Smooth muscle cell (in vitro differentiated cells): ENCODE measurements around the gene CDCA8. TPM values are rescaled to one million over a fixed set of nuclear protein-coding genes. Genes with fewer than 3 reads are reported as not detected.

ENCODE experiments used
- DNase-seq: peaks from one replicate; lab custom pipeline; 2025; ENCODE audit not compliant: unreplicated experiment; lab: John Stamatoyannopoulos, UW
- H2AFZ ChIP-seq: fragments of 200-600 bp; sonication (generic); 2 replicates; pipeline ENCODE4 v1.6.0; 2016; ENCODE audit warnings: antibody characterized with exemption, low read depth, mild to moderate bottlenecking
- H3F3A ChIP-seq: fragments of 200-600 bp; sonication (generic); 2 replicates; pipeline ENCODE4 v1.6.0; 2017; ENCODE audit warnings: antibody characterized with exemption, low read depth
- H3K27ac ChIP-seq: fragments of 200-600 bp; sonication (generic); 2 replicates; pipeline ENCODE4 v1.5.1; 2016; ENCODE audit warnings: low read depth, mild to moderate bottlenecking
- H3K27me3 ChIP-seq: fragments of 200-600 bp; sonication (generic); 2 replicates; pipeline ENCODE4 v1.6.1; 2016; ENCODE audit warnings: low read depth, mild to moderate bottlenecking
- H3K36me3 ChIP-seq: fragments of 200-600 bp; sonication (generic); 2 replicates; pipeline ENCODE4 v1.5.1; 2016; ENCODE audit warnings: low read depth
- H3K4me1 ChIP-seq: fragments of 200-600 bp; sonication (generic); 2 replicates; pipeline ENCODE4 v1.5.1; 2016; ENCODE audit warnings: low read depth
- H3K4me2 ChIP-seq: fragments of 200-600 bp; sonication (generic); 2 replicates; pipeline ENCODE4 v1.6.0; 2016; ENCODE audit warnings: mild to moderate bottlenecking
- H3K4me3 ChIP-seq: fragments of 200-600 bp; sonication (generic); 2 replicates; pipeline ENCODE4 v1.5.1; 2016; ENCODE audit warnings: mild to moderate bottlenecking
- H3K79me2 ChIP-seq: fragments of 200-600 bp; sonication (generic); 2 replicates; pipeline ENCODE4 v1.6.0; 2016; ENCODE audit warnings: low read depth, mild to moderate bottlenecking
- H3K9ac ChIP-seq: fragments of 200-600 bp; sonication (generic); 2 replicates; pipeline ENCODE4 v1.6.0; 2016; ENCODE audit warnings: low read depth
- H3K9me3 ChIP-seq: fragments of 200-600 bp; sonication (generic); replicated peaks from 2 replicates; pipeline ENCODE4 v1.5.1; 2016; ENCODE audit warnings: low read depth
- H4K20me1 ChIP-seq: fragments of 200-600 bp; sonication (generic); 2 replicates; pipeline ENCODE4 v1.6.0; 2016; ENCODE audit warnings: low read depth
- WGBS: methylation state at CpG from one replicate; pipeline ENCODE4 v1.1.7; 2016; ENCODE audit warnings: low lambda C conversion rate; 5-methylcytosine and 5-hydroxymethylcytosine counted together
- polyA plus RNA-seq: library from polyadenylated mRNA; unstranded; fragments of >200 nt; fragmentation: Nextera tagmentation; extraction: Ambion mirVana; gene quantifications from 2 replicates; pipeline ENCODE4 v1.2.1, GENCODE V29; 2016
- total RNA-seq: library from RNA; depleted of rRNA; stranded (reverse); fragments of >200 nt; gene quantifications from 2 replicates; pipeline ENCODE4 v1.2.3, GENCODE V29; 2014
- TF ChIP-seq, protein P1 (sequence below): fragments of 200-600 bp; sonication (generic); IDR thresholded peaks from 2 replicates; pipeline ENCODE4 v1.5.1; 2017; ENCODE audit warnings: borderline replicate concordance, mild to moderate bottlenecking, antibody characterized with exemption; ENCODE audit not compliant: insufficient read depth, poor library complexity, severe bottlenecking

Gene CDCA8
- total and polyA plus RNA-seq, 2 experiments from 2014 or later: 2.4 to 12.4 TPM

DNA sequence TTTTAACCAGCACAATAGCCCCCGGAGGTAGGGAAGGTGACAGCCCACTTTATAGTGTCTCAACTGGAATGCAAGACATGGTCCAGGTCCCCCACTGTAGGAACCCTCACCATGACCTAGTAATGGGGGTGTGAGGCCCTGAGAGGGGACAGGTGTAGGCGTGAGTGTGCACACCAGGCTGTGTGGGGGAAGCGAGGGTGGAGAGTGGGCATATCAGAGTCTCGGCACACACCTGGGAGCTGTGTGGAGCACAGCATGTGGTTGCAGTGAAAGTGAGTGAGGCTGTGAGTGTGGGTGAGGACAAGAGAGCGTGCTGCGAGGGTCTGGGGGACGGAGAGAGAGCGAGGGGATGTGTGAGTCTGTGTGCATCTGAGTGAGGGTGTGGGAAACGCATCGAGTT lies 40.5 kb upstream of the CDCA8 start:
- Histone ChIP-seq H3K27ac (no peak overlapping the region), H3K79me2 (no peaks in the 10 kb centered on the region), H3K27me3 (no peaks in the 10 kb centered on the region), H3K36me3 (no peaks in the 10 kb centered on the region), H2AFZ (no peak overlapping the region), H4K20me1 (no peaks in the 10 kb centered on the region), H3K4me3 (no peak overlapping the region), H3K4me2 (no peak overlapping the region), H3K9ac (no peak overlapping the region), H3F3A (no peaks in the 10 kb centered on the region), H3K4me1 (no peaks in the 10 kb centered on the region), H3K9me3 (no peaks in the 10 kb centered on the region)
- no peak for DNase-seq
- TF ChIP-seq, protein P1, sequence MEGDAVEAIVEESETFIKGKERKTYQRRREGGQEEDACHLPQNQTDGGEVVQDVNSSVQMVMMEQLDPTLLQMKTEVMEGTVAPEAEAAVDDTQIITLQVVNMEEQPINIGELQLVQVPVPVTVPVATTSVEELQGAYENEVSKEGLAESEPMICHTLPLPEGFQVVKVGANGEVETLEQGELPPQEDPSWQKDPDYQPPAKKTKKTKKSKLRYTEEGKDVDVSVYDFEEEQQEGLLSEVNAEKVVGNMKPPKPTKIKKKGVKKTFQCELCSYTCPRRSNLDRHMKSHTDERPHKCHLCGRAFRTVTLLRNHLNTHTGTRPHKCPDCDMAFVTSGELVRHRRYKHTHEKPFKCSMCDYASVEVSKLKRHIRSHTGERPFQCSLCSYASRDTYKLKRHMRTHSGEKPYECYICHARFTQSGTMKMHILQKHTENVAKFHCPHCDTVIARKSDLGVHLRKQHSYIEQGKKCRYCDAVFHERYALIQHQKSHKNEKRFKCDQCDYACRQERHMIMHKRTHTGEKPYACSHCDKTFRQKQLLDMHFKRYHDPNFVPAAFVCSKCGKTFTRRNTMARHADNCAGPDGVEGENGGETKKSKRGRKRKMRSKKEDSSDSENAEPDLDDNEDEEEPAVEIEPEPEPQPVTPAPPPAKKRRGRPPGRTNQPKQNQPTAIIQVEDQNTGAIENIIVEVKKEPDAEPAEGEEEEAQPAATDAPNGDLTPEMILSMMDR: no peak
- WGBS: 90% methylated on average over 10 of the region's 10 CpGs

DNA sequence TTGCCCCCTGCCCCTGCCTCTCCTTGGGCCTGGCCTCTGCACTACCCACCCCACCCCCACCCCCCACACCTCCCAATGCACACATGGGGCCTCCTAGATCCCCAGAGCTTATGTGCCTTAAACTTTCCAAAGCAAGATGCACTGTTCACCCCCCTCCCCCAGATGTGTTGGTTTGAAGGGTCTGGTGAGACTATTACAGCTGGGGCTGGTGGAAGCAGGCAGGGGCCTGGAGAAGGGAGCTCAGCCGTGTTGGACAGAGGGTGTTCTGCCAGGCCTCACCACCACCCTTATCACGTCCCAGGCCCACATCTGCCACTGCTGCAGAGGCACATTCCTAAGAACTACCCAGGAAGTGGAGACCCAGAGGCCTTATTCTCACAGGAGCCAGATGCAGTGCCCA lies 39.3 kb upstream of the CDCA8 start:
- WGBS: 31% methylated on average over 2 of the region's 2 CpGs
- no peak for DNase-seq
- Histone ChIP-seq H3K9me3 (no peaks in the 10 kb centered on the region), H3K4me3 (no peak overlapping the region), H3K27ac (no peak overlapping the region), H3F3A (no peaks in the 10 kb centered on the region), H3K36me3 (no peaks in the 10 kb centered on the region), H2AFZ (no peak overlapping the region), H3K79me2 (no peaks in the 10 kb centered on the region), H3K4me2 (no peak overlapping the region), H3K4me1 (no peaks in the 10 kb centered on the region), H3K27me3 (no peaks in the 10 kb centered on the region), H4K20me1 (no peaks in the 10 kb centered on the region), H3K9ac (no peak overlapping the region)
- TF ChIP-seq, protein P1: no peak

DNA sequence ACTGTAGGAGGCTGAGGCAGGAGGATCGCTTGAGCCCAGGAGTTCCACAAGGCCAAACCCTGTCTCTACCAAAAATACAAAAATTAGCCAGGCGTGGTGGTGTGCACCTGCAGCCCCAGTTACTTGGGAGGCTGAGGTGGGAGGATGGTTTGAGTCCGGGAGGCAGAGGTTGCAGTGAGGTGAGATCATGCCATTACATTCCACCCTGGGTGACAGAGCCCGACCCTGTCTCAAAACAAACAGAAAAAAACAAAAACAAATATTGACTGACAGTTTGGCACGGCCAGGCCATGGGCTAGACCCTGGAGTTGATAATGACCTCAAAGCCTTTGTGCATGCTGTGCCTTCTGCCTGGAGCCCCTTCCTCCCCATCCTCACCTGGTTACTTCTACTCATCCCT lies 38.4 kb upstream of the CDCA8 start:
- Histone ChIP-seq H3K9me3 (no peaks in the 10 kb centered on the region), H3K4me1 (no peaks in the 10 kb centered on the region), H4K20me1 (no peaks in the 10 kb centered on the region), H2AFZ (no peak overlapping the region), H3F3A (no peaks in the 10 kb centered on the region), H3K36me3 (no peaks in the 10 kb centered on the region), H3K9ac (no peak overlapping the region), H3K4me2 (no peak overlapping the region), H3K79me2 (no peaks in the 10 kb centered on the region), H3K27me3 (no peaks in the 10 kb centered on the region), H3K27ac (no peak overlapping the region), H3K4me3 (no peak overlapping the region)
- TF ChIP-seq, protein P1: no peak
- WGBS: 77% methylated on average over 5 of the region's 5 CpGs
- no peak for DNase-seq

DNA sequence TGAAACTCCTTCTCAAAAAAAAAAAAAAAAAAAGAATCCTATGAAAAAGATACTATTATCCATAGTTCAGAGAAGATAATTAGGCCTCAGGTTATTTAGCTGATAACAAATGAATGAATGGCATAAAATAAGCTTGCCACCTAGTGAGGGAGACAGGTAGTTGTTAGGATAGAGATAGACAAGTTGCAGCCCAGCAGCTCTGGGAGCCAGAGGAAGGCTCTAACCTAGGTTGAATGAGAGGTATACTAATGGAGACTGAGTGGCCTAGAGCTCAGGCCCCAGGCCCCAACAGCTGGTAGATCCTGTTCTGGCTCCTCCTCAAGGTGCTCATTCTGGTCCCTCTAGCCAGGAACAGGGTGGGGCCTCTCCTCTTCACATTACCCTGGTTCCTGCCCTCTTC lies 37.0 kb upstream of the CDCA8 start:
- H3K27ac ChIP-seq: no peak overlapping the region
- no peak overlapping the region for H3K9ac ChIP-seq
- H3K36me3 ChIP-seq: no peaks in the 10 kb centered on the region
- no peak for DNase-seq
- H3K4me2 ChIP-seq: no peak overlapping the region
- no peaks in the 10 kb centered on the region for H3F3A ChIP-seq
- TF ChIP-seq, protein P1: no peak
- H2AFZ ChIP-seq: no peak overlapping the region
- H3K27me3 ChIP-seq: no peaks in the 10 kb centered on the region
- peaks cover 2% of the 10 kb centered on the region for H3K4me1 ChIP-seq
- no peaks in the 10 kb centered on the region for H3K79me2 ChIP-seq
- no peaks in the 10 kb centered on the region for H3K9me3 ChIP-seq
- H4K20me1 ChIP-seq: no peaks in the 10 kb centered on the region
- no peak overlapping the region for H3K4me3 ChIP-seq
